Transverse colon (tissue), 4 donors: ENCODE results near the gene PCED1A. TPM values are rescaled to one million over a fixed set of nuclear protein-coding genes. Genes with fewer than 3 reads are reported as not detected.

ENCODE experiments used
- DNase-seq: peaks from one replicate; pipeline ENCODE4 v3.0.0-alpha.2; 2019
- H3K27ac ChIP-seq, 4 donors: fragments of 200-600 bp; sonication (generic); 2 replicates each; pipeline ENCODE4 v1.5.1; 2016 to 2018; ENCODE audit warnings: inconsistent platforms in 4 of 4
- H3K27me3 ChIP-seq: fragments of 200-600 bp; sonication (generic); 2 replicates; pipeline ENCODE4 v1.5.1; 2017; ENCODE audit warnings: inconsistent platforms
- H3K36me3 ChIP-seq, 4 donors: fragments of 200-600 bp; sonication (generic); 2 replicates each; pipeline ENCODE4 v1.5.1; 2017 to 2019; ENCODE audit warnings: inconsistent platforms in 4 of 4
- H3K4me1 ChIP-seq, 4 donors: fragments of 200-600 bp; sonication (generic); 2 replicates each; pipeline ENCODE4 v1.5.1; 2017 to 2020; ENCODE audit warnings: inconsistent platforms in 4 of 4
- H3K4me3 ChIP-seq, 4 donors: fragments of 200-600 bp; sonication (generic); 1 replicate in 1 of 4; 2 replicates in 3 of 4; pipeline versions ENCODE4 v1.5.1 to v1.6.1; 2017 to 2019; ENCODE audit warnings: inconsistent platforms in 4 of 4
- H3K9me3 ChIP-seq, 2 donors: fragments of 200-600 bp; sonication (generic); 2 replicates each; pipeline ENCODE4 v1.5.1; 2017 to 2019; ENCODE audit warnings: inconsistent platforms in 2 of 2
- EP300 ChIP-seq: sonication (generic); formaldehyde crosslinking; IDR thresholded peaks from one replicate; pipeline ENCODE4 v1.6.1; 2017; ENCODE audit warnings: antibody characterized with exemption, low read depth
- POLR2A ChIP-seq: fragments of 450-650 bp; IDR thresholded peaks from one replicate; pipeline ENCODE4 v1.6.1; 2016; ENCODE audit warnings: antibody characterized with exemption, mild to moderate bottlenecking, moderate library complexity
- POLR2AphosphoS5 ChIP-seq, 3 donors: sonication (generic); formaldehyde crosslinking; IDR thresholded peaks; one replicate each; pipeline ENCODE4 v1.6.1; 2016; ENCODE audit warnings: antibody characterized with exemption in 3 of 3
- WGBS, 2 donors: methylation state at CpG; one replicate each; pipeline ENCODE4 v1.1.5; 2018; ENCODE audit warnings: low coverage in 1 of 2; 5-methylcytosine and 5-hydroxymethylcytosine counted together
- in situ Hi-C, 4 donors: fragments of 200-750 bp; cut with MboI; loops; one replicate each; pipeline versions ENCODE4 v1.15.0 to v1.15.1; 2017; ENCODE audit warnings: low sequenced_read_pairs in 3 of 4, low pct_ligation_motif_present in 1 of 4, low pct_unique_long_range_greater_than_20kb in 1 of 4
- intact Hi-C: fragments of 100-400 bp; cut with DNase I; formaldehyde crosslinking; loops from one replicate; pipeline ENCODE4 v1.15.1; 2023; ENCODE audit warnings: low total_unique reads
- total RNA-seq, 4 donors: library from RNA; depleted of rRNA; stranded (reverse); fragments of >200 nt; gene quantifications; one replicate each; pipeline ENCODE4 v1.1.0, GENCODE V29; 2016
- TF ChIP-seq, protein P1 (sequence below), 5 experiments: fragments of 200-600 bp in 3 of 5; fragments of 450-650 bp in 2 of 5; sonication (generic) in 3 of 5; IDR thresholded peaks; 1 replicate in 2 of 5; 2 replicates in 3 of 5; pipeline ENCODE4 v1.5.1; 2016 to 2017; ENCODE audit warnings: antibody characterized with exemption in 5 of 5, inconsistent platforms in 3 of 5, mild to moderate bottlenecking in 2 of 5, moderate library complexity in 1 of 5

PCED1A gene
- total RNA-seq, 4 donors from 2014 or later = 15.5 to 85.7 (median 36.6) TPM

GRCh38 chr20:2838170-2838797 is 2.2 kb downstream of the PCED1A start:
- peaks cover 8 to 19% (median 17%) of the 10 kb centered on the region in 4 donors for H3K4me1 ChIP-seq
- H3K9me3 ChIP-seq = no peaks in the 10 kb centered on the region
- WGBS, 2 donors = 96% methylated on average over 18 of the region's 19 CpGs; no CpG with 5 or more reads in 1 of the 2 donors
- TF ChIP-seq POLR2A = no peak
- no peak for TF ChIP-seq EP300
- TF ChIP-seq, protein P1, sequence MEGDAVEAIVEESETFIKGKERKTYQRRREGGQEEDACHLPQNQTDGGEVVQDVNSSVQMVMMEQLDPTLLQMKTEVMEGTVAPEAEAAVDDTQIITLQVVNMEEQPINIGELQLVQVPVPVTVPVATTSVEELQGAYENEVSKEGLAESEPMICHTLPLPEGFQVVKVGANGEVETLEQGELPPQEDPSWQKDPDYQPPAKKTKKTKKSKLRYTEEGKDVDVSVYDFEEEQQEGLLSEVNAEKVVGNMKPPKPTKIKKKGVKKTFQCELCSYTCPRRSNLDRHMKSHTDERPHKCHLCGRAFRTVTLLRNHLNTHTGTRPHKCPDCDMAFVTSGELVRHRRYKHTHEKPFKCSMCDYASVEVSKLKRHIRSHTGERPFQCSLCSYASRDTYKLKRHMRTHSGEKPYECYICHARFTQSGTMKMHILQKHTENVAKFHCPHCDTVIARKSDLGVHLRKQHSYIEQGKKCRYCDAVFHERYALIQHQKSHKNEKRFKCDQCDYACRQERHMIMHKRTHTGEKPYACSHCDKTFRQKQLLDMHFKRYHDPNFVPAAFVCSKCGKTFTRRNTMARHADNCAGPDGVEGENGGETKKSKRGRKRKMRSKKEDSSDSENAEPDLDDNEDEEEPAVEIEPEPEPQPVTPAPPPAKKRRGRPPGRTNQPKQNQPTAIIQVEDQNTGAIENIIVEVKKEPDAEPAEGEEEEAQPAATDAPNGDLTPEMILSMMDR (IDR thresholded peaks at IDR 0.05) = no peak
- DNase-seq = no peak
- in situ Hi-C loops = no loop called here
- no peak overlapping the region for H3K4me3 ChIP-seq
- no peaks in the 10 kb centered on the region for H3K27me3 ChIP-seq
- intact Hi-C loops = no loop called here
- no peak overlapping the region for H3K27ac ChIP-seq
- no peaks in the 10 kb centered on the region for H3K36me3 ChIP-seq

GRCh38 chr20:2837221-2837960 is 3.1 kb downstream of the PCED1A start:
- WGBS, 2 donors = 93% methylated on average over 6 of the region's 6 CpGs; no CpG with 5 or more reads in 1 of the 2 donors
- Histone ChIP-seq H3K27ac (no peak overlapping the region), H3K27me3 (no peaks in the 10 kb centered on the region), H3K9me3 (no peaks in the 10 kb centered on the region), H3K4me1 (peaks cover 8 to 19% (median 17%) of the 10 kb centered on the region in 4 donors), H3K36me3 (no peaks in the 10 kb centered on the region), H3K4me3 (no peak overlapping the region)
- TF ChIP-seq POLR2AphosphoS5 (IDR thresholded peaks at IDR 0.05) (no peak), EP300 (no peak), POLR2A (no peak)
- TF ChIP-seq, protein P1 (IDR thresholded peaks at IDR 0.05) = no peak
- no peak for DNase-seq
- intact Hi-C loops (no loop called here), in situ Hi-C loops (no loop called here)

DNA sequence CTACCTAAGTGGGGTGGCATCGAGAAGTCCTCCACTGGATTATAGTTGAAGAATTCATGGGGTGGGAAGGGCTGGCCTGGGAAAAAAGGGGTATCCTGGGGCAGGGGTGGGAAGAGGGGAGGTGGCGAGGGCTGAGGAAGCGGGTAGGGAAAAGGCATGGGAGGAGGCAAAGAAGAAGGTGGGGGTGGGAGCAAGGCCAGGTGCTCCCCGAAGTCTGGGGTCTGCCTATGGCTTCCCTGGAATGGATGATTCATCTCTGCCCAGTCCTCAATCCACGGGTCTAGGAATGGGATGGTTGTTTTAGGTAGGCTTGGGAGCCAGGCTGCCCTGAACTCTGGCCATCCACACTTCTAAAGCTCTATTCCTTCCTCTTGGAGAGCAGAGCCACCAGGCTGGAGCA is 4.4 kb downstream of the PCED1A start:
- Histone ChIP-seq H3K4me1 (peaks cover 0 to 12% (median 8%) of the 10 kb centered on the region in 4 donors), H3K27me3 (no peaks in the 10 kb centered on the region), H3K9me3 (no peaks in the 10 kb centered on the region), H3K27ac (no peak overlapping the region), H3K36me3 (no peaks in the 10 kb centered on the region), H3K4me3 (no peak overlapping the region)
- no peak for TF ChIP-seq POLR2A
- intact Hi-C loops (no loop called here), in situ Hi-C loops (no loop called here)
- WGBS, 2 donors = 80 to 94% methylated on average over 2 to 5 of the region's 5 CpGs
- DNase-seq = no peak

GRCh38 chr20:2835331-2835796 is 5.1 kb downstream of the PCED1A start:
- intact Hi-C loops (no loop called here), in situ Hi-C loops (no loop called here)
- TF ChIP-seq EP300 (no peak), POLR2A (no peak), POLR2AphosphoS5 (IDR thresholded peaks at IDR 0.05) (no peak)
- TF ChIP-seq, protein P1 (IDR thresholded peaks at IDR 0.05) = no peak
- no peak overlapping the region for H3K27ac ChIP-seq
- H3K4me3 ChIP-seq = no peak overlapping the region
- no peaks in the 10 kb centered on the region for H3K9me3 ChIP-seq
- no peaks in the 10 kb centered on the region for H3K36me3 ChIP-seq
- peaks cover 4% of the 10 kb centered on the region for H3K27me3 ChIP-seq
- peaks cover 0 to 9% (median 7%) of the 10 kb centered on the region in 4 donors for H3K4me1 ChIP-seq
- DNase-seq = no peak
- 90% methylated on average over 5 of the region's 6 CpGs; no CpG with 5 or more reads in 1 of the 2 donors for WGBS, 2 donors
